GM21576 (cell line): ENCODE data around the gene GTF2H2.
"Not testable (repeated sequence)": the region's sequence is repeated elsewhere in the genome, so short reads cannot be mapped to it uniquely, and the experiment has no call there.

Source experiments
- ATAC-seq: cut with Tn5 transposase; IDR thresholded peaks from one replicate; pipeline ENCODE4 v1.9.1; 2021; ENCODE audit warnings: mild to moderate bottlenecking, moderate library complexity; ENCODE audit not compliant: unreplicated experiment

The GTF2H2 gene

GRCh38 chr5:71013575-71013974 lies 53.9 kb downstream of the GTF2H2 start:
- ATAC-seq = no peak

GRCh38 chr5:71011194-71011792 lies 56.2 kb downstream of the GTF2H2 start:
- no peak for ATAC-seq

GRCh38 chr5:71006983-71007382 lies 60.5 kb downstream of the GTF2H2 start:
- not testable (repeated sequence) for ATAC-seq
